Measurements from ENCODE around the gene TP53I3. TPM values are rescaled to one million over a fixed set of nuclear protein-coding genes. Genes with fewer than 3 reads are reported as not detected.

TP53I3 gene
- total RNA-seq, 1 experiment from 2014 or later, result 48.1 TPM

- H3K79me2 ChIP-seq (ENCODE audit: insufficient read depth, low read length), result no peaks in the 10 kb centered on the region
- H4K5ac ChIP-seq (ENCODE audit: insufficient read length, low read depth, low read length), result no peak overlapping the region
- no peak overlapping the region for H3K23ac ChIP-seq (ENCODE audit: insufficient read length, low read depth, low read length)
- H2BK5ac ChIP-seq (ENCODE audit: insufficient read length, low read length), result no peak overlapping the region
- no peak overlapping the region for H3K56ac ChIP-seq (ENCODE audit: insufficient read length, low read depth, low read length)
- no peak overlapping the region for H3K4me3 Mint-ChIP-seq
- H2AK5ac ChIP-seq (ENCODE audit: insufficient read length, low read length), result no peak overlapping the region
- no peak overlapping the region for H4K8ac ChIP-seq (replicated peaks; ENCODE audit: insufficient read length, low read depth, low read length)
- peaks cover 2% of the 10 kb centered on the region; the same call in 1 of the 2 replicates for H3K4me1 ChIP-seq (ENCODE audit: insufficient read depth, low read length)
- no peaks in the 10 kb centered on the region; a peak in 1 of 5 replicates for H3K9me3 Mint-ChIP-seq
- H2BK120ac ChIP-seq (ENCODE audit: low read depth, low read length, poor library complexity, severe bottlenecking), result no peak overlapping the region
- H3K14ac ChIP-seq (ENCODE audit: insufficient read depth, low read length), result no peak overlapping the region
- no peak overlapping the region for H3K4me2 ChIP-seq (ENCODE audit: insufficient read depth, insufficient read length, low read length)
- H3K4me1 Mint-ChIP-seq, result peaks cover 22 to 24% of the 10 kb centered on the region in 2 experiments
- no peak for DNase-seq
- H3K27ac Mint-ChIP-seq, result peak overlapping the region in 1 of 3 experiments; percentile 72; a peak in 1 of 7 replicates
- H3K9ac ChIP-seq (ENCODE audit: extremely low read depth, insufficient read length, low read length), result no peak overlapping the region
- H4K91ac ChIP-seq (ENCODE audit: insufficient read length, low read depth, low read length), result no peak overlapping the region
- H3K27ac ChIP-seq (ENCODE audit: insufficient read length, low read depth, low read length), result no peak overlapping the region
- WGBS (ENCODE audit: extremely low coverage, insufficient read length, low lambda C conversion rate), result no CpG with 5 or more reads among the region's 5 CpGs
- no peak overlapping the region for H2BK20ac ChIP-seq (ENCODE audit: low read depth, low read length, poor library complexity, severe bottlenecking)
- H3K79me1 ChIP-seq (ENCODE audit: insufficient read depth, low read depth, low read length, poor library complexity, severe bottlenecking), result no peaks in the 10 kb centered on the region
- no peak overlapping the region for H3K4ac ChIP-seq (ENCODE audit: low read depth, low read length)
- H3T11ph ChIP-seq (ENCODE audit: low read length), result no peak overlapping the region
- peaks cover 3% of the 10 kb centered on the region; the same call in 1 of the 2 replicates for H3K27me3 ChIP-seq (ENCODE audit: insufficient read depth, low read length)
- TF ChIP-seq, protein P1, sequence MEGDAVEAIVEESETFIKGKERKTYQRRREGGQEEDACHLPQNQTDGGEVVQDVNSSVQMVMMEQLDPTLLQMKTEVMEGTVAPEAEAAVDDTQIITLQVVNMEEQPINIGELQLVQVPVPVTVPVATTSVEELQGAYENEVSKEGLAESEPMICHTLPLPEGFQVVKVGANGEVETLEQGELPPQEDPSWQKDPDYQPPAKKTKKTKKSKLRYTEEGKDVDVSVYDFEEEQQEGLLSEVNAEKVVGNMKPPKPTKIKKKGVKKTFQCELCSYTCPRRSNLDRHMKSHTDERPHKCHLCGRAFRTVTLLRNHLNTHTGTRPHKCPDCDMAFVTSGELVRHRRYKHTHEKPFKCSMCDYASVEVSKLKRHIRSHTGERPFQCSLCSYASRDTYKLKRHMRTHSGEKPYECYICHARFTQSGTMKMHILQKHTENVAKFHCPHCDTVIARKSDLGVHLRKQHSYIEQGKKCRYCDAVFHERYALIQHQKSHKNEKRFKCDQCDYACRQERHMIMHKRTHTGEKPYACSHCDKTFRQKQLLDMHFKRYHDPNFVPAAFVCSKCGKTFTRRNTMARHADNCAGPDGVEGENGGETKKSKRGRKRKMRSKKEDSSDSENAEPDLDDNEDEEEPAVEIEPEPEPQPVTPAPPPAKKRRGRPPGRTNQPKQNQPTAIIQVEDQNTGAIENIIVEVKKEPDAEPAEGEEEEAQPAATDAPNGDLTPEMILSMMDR (conservative IDR thresholded peaks at IDR 0.05), result no peak
- H3K36me3 Mint-ChIP-seq (ENCODE audit: insufficient read depth in 1 of 3, low read depth in 3 of 3), result no peaks in the 10 kb centered on the region
- no peaks in the 10 kb centered on the region for H4K20me1 ChIP-seq (ENCODE audit: control insufficient read depth, insufficient read depth, insufficient read length)
- H3K23me2 ChIP-seq (ENCODE audit: insufficient read length, low read depth, low read length, poor library complexity, severe bottlenecking), result peaks cover 4% of the 10 kb centered on the region
- H2BK12ac ChIP-seq (ENCODE audit: insufficient read length, low read depth, low read length), result no peak overlapping the region
- H3K9me3 ChIP-seq (ENCODE audit: control insufficient read depth, low read depth, low read length), result no peaks in the 10 kb centered on the region
- H3K18ac ChIP-seq (ENCODE audit: insufficient read length, low read depth, low read length), result no peak overlapping the region
- no peak overlapping the region for H2BK15ac ChIP-seq (ENCODE audit: low read depth, low read length)
- no peak overlapping the region for H2AFZ ChIP-seq (ENCODE audit: low read length)
- no peaks in the 10 kb centered on the region; the same call in 1 of the 2 replicates for H3K27me3 Mint-ChIP-seq (ENCODE audit: low read depth)
Measured at GRCh38 chr2:24121066-24121465, 36.4 kb upstream of the TP53I3 start.

All from H9 (cell line).